ENCODE data around the gene PTPRZ1.

PTPRZ1 gene

DNA sequence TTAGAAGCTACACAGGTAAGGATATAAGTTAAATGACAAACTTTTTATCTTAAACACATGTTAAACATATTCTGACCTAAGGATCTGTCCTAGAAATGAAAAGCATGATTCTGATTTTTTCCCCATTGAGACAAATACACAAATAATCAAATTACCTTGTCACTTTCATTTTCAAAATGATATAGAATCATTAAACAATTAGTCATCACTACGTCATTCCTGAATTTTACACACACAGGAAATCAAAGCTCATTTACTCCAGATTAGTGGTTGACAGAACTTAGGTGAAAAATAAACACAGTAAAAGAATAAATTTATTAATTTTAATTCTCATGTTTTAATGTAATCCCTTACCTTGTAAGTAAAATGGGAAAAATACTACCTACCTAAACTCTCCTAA lies 182.1 kb downstream of the PTPRZ1 start:
- DNase-seq (ENCODE audit: low read depth): no peak

DNA sequence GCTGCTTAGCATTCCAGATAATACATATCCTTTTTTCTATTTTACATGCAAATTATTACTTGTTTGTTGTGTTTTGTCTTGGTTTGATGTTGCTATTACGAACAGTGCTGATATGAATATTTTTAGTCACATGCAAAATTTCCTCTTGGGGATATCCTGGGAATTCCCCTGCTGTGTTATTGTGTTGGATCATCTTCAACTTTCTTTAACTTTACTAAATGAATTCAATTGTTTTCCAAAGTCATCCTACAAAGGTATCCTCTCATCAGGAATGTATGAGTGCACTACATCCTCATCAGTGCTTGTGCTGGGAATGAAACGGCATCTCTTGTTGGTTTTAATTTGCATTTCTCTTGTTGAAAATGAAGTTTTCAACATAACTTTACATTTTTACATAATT lies 184.0 kb downstream of the PTPRZ1 start:
- no peak for DNase-seq (ENCODE audit: low read depth)

DNA sequence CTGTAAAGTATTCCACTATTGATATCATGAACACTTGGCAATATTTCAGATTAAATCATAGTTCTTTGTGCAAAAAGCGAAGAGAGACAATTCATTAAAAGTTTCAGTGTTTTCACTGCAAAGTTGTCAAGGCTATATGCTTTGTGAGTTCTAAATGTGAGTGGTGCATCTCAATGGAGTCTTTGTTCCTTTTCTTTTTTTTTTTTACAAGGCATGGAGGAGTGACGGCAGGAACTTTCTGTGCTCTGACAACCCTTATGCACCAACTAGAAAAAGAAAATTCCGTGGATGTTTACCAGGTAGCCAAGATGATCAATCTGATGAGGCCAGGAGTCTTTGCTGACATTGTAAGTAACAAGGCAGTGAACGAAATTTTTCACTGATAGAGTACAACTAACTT lies 186.6 kb downstream of the PTPRZ1 start:
- DNase-seq (ENCODE audit: low read depth): no peak

DNA sequence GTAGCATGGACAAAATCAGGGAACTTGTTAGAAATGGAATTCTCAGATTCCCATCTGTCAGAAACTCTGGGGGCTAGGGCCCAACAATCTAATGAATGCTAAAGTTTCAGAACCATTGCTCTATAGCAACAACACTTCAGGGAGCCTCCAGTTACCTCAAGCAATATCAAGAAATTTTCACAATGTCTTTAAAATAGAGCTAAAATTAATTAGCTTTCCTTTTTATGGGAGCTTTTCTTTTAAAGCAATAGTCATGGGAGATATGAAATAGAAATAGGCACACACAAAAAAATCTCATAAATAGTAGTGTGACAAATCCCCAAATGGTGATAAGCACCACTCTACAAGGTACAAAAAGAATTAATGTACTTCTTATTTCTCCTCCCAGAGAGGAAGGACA lies 190.2 kb downstream of the PTPRZ1 start:
- no peak for DNase-seq (ENCODE audit: low read depth)

DNA sequence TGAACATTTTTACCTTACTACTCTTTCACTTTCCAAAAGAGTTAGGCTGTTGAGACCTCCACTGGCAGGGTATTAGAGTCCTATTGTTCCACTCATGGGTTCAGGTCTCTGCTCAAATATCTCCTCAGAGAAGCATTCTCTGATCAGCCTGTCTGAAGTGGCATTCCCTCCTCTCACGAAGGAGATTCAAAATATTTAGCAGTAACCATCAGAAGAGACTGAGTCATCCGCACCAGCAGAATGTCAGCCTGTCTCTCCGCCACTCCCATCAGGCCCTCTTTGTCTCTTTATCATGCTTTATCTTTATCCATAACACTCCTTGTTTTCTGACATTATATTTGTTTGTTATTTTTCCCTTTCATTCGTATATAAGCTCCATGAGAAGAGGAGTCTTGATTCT lies 192.0 kb downstream of the PTPRZ1 start:
- DNase-seq (ENCODE audit: low read depth): no peak

DNA sequence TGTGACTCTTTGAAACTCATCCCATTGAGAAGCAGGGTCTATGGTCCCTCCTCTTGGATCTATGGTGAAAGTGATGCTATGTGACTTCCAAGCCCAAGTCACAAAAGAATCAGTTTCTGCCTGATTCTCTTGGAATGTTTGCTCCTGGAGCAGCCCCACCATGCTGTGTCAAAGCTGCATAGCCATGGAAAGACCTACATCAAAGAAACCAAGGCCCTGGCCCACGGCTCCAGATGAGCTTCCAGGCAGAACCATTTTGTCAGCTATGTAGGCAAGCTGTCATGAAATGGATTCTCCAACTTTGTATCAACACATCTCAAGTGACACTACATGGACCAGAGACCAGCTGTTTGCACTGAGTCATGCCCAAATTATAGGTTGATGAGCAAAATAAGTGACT lies 194.1 kb downstream of the PTPRZ1 start:
- no peak for DNase-seq (ENCODE audit: low read depth)

DNA sequence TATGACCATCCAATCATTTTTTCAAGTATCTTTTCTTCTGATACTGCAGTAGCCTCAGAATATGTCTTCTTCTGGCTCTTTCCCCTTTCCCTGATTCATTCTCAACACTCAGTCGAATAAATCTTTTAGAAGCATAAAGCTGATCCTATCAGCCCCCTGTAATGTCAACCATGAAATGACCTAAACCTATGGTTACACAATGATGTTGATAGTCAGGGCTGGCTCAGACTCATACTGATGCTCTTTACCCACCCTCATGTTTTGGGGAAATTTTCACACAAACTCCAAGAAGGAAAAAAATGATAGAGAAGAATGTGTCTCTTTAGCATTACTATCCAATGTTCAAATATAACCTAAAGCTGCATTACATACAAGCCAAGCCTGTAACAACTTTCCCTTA lies 195.1 kb downstream of the PTPRZ1 start:
- no peak for DNase-seq (ENCODE audit: low read depth)

DNA sequence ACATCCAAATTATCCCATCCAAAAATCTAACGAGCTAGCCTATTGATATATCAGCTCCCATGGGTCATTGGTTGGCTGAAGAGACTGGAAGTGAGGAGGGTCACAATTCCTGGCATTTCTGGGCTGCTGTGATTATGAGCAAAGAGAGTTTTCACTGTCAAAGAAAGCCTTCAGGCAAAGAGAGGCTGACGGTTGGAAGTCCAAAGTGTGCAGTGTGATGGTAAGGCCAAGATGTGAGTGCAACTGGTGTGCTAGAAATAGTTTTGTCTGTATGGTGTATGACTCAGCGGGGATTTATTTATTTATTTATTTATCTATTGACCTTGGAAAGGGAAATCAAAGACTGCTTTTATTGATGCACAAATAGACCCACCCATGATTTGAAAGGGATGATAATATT lies 196.0 kb downstream of the PTPRZ1 start:
- DNase-seq (ENCODE audit: low read depth): no peak

DNA sequence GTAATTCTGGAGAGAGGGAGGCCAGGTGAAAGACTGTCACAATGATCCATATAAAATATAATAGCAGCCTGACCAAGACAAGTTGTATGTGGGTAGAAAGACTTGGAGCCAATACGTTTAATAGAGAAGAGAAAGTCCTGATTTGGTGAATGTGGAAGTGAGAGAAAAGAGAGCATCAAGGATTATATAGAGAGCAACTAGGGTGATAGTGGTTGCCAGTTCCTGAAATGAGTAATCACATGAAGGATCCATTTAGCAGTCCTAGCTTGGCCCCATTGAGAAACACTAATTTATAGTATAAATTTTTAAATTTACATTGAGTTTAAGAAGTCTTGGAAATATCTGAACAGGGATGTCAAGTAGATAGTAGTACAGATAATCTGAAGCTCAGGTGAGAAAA lies 197.1 kb downstream of the PTPRZ1 start:
- DNase-seq (ENCODE audit: low read depth): no peak

DNA sequence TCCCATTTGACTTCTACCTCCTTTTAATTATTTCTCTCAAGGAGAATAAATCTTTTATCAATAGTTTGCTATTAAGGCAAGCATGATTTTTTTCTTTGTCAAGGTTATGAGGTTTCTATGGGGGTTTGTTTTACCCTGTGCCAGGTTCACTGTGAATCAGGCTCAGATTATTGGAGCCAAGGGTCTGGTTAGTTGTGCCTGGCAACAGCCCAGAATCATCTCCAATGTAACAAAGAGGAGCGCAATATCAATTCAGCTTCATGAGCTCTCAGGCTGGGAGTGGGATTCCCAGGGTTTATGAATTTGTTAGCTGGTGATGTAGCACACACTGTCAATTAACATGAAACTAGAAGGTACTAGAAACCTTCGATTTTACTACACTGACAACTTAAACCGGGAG lies 197.9 kb downstream of the PTPRZ1 start:
- DNase-seq (ENCODE audit: low read depth): no peak

DNA sequence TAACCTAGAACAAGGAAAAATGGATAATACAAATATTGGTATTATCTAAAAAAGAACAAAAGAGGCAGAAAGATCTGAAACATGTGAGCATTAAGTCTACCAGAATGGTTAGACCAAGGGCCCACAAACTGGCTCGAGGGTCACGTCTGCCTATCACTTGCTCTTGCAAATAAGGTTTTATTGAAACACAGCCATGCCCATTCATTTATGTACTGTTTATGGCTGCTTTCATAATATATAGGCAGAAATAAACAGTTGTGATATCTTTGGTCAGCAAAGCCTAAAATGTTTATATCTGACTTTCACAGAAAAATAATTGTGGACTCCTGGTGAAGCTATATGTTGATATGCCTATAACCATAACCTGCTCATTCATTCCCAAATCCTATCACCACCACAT lies 199.3 kb downstream of the PTPRZ1 start:
- no peak for DNase-seq (ENCODE audit: low read depth)

DNA sequence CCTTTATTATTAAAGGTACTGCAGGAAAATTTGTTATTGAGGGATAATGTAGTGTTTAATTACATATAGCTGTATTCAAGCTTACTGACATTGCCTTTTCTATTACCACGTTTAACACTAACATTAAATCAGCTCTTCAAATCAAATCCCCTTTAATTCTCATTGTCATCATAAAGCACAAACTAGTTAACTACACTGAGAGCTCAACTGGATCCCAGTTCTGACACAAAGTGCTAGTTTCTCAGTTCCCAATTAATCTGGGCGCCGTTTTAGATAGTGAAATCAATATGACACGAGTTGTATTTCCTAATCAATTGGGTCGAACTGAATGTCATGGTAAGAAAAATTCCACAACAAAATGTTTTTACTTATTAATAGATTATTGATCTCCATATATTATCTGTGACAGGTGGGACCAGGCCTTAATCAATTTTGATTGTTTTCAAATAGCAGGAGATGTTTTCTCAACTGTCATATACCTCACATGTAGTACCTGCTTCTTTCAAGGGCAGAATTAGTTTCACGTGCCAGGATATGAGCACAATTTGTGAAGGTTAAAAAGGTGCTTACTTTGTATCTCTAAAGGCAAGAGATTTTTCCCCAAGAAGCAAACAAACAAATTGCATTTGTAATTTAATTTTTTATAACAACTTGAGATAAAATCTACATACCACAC lies 200.1 kb downstream of the PTPRZ1 start:
- DNase-seq (ENCODE audit: low read depth): no peak

DNA sequence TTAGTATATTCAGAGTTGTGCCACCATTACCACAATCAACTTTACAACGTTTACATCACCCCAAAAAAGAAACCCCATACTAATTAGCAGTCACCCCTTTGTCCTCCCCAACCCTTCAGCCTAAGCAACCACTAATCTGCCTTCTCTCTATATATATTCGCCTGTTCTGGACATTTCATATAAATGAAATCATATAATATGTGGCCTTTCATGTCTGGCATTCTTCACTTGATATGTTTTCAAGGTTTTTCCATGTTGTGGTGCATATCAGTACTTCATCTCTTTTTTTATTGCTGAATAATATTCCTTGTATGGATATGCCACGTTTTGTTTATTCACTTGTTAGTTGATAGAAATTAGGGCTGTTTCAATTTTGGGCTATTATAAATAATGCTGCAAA lies 200.7 kb downstream of the PTPRZ1 start:
- no peak for DNase-seq (ENCODE audit: low read depth)

DNA sequence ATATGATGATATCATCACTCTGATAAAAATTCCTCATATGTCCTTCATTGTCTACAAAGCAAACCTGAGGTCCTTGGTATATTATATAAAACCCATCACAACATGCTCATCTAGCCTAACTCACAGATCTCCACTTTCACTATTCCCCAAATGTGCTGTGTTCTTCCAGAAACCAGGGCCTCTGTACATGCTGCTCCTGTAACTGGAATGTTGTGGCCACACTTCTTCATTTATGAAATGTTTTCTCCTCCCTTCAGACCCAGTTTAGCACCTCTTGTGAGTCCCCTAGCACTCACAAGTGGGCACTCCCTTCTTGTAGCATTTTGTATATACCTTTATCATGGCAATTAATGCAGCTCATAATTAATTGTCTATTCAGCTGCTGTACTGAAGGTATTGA lies 209.2 kb downstream of the PTPRZ1 start:
- no peak for DNase-seq (ENCODE audit: low read depth)

DNA sequence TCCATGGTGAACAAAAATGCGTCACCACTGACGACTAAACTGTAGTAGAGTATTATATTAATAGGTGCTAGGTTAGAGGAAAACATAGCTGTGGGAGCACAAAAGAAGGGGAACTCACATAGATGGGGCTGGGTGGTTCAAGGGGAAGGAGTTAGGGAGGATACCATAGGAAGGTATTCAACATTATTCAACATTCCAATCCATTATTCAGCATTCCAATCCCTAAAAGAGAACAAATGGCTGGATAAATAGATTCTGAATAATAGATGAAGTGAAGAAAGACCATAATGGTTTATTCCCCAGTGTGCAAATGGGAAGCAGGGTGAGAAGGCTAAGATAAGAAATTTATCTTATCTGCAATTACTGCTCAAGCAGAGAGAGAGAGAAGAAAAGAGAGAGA lies 209.7 kb downstream of the PTPRZ1 start:
- DNase-seq (ENCODE audit: low read depth): no peak

DNA sequence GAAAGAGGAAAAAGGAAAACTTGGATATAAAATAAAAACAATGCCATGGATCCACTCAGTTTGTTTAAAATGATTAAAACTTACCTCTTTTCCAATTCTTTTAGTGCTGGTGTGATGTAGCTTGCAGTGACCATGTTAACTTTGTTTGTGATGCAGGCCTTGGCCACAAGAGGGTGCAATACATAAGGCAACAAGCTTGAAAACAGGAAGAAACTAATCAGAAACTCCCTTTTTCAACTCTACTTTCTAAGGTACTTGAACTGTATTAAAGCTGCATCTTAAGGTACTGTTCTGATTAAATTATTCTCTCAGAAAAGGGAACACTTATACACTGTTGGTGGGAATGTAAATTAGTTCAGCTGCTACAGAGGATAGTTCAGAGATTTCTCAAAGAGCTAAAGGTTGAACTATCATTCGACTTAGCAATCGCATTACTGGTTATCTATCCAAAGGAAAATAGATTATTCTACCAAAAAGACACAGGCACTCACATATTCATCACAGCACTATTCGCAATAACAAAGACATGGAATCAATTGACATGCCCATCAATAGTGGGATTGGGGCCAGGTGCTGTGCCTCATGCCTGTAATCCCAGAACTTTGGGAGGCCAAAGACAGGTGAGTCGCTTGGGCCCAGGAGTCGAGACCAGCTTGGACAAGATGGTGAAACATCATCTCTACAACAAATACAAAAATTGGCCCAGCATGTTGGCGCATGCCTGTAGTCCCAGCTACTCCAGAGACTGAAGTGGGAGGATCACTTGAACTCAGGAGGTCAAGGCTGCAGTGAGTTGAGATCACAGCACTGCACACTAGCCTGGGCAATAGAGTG lies 220.2 kb downstream of the PTPRZ1 start:
- peak; percentile 30 for DNase-seq (ENCODE audit: low read depth)

DNA sequence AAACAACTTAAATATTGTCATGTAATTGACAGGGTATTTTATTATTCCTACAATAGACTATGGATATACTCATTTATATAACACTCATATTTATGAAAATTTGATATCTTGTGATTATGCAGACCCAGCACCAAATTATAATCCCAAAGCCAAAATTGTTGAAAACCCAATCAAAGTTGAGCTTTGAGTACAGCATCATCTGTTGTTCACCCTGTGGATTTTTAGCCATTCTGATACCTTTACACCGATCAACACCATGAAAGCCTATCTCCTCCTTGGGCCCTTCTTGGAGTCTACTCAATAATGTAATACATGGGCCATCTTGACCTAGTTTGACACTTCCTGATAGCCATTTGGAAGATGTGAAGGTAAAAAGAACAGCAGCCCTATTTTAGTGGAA lies 221.6 kb downstream of the PTPRZ1 start:
- no peak for DNase-seq (ENCODE audit: low read depth)

DNA sequence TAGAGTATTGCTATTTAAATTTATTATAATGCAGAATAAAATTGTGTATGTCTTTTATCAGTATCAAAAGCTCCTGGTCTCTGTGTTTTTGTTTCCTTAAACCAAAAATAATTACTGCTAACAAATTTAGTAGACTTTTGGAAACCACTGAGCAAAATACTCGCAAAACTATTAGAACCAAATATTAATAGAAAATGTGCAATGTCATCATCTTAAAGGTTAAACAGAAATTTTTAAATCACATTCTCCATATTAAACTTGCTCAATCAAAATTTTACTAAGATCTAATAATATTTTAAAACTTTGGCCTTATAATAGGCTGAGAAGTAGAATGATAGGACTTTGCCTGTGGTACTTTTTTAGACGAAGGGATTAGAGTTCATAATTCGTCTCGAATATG lies 222.7 kb downstream of the PTPRZ1 start:
- DNase-seq (ENCODE audit: low read depth): no peak

DNA sequence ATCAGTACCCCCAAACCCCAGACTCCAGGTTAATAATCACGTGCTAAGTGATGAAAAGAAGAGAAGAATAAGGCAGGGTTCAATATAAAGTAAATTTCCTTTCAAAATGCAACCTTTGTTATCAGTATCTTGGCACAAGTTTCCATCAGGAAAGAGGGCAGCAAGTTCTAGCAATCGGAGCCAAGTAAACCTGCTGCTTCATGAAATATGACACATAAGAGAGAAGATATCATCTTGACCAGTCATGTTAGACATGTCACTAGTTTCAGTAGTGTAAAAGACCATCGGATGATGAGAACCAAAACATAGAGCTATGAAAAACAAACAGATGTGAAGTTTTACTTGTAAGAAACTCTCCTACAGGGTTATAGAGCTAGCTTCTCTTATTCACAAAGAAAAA lies 227.1 kb downstream of the PTPRZ1 start:
- no peak for DNase-seq (ENCODE audit: low read depth)

DNA sequence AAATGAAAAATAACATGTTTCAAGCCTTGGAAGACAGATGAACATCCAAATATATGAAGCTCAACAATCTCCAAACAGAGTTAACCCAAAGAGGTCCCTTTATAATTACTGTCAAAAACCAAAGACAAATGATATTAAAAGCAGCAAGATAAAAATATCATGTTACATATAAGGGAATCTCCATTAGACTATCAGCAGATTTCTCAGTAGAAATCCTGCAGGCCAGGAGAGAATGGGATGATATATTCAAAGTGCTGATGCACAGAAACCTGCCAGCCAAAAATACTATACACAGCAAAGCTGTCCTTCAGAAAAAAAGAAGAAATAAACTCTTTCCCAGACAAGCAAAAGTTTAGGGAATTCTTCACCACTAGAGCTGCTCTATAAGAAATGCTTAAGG lies 230.1 kb downstream of the PTPRZ1 start:
- DNase-seq (ENCODE audit: low read depth): no peak
